Measurements from ENCODE around the gene TMA7B. TPM values are rescaled to one million over a fixed set of nuclear protein-coding genes. Genes with fewer than 3 reads are reported as not detected.

The TMA7B gene
- total RNA-seq, 1 donor from 2014 or later, result 0.24 TPM

DNA sequence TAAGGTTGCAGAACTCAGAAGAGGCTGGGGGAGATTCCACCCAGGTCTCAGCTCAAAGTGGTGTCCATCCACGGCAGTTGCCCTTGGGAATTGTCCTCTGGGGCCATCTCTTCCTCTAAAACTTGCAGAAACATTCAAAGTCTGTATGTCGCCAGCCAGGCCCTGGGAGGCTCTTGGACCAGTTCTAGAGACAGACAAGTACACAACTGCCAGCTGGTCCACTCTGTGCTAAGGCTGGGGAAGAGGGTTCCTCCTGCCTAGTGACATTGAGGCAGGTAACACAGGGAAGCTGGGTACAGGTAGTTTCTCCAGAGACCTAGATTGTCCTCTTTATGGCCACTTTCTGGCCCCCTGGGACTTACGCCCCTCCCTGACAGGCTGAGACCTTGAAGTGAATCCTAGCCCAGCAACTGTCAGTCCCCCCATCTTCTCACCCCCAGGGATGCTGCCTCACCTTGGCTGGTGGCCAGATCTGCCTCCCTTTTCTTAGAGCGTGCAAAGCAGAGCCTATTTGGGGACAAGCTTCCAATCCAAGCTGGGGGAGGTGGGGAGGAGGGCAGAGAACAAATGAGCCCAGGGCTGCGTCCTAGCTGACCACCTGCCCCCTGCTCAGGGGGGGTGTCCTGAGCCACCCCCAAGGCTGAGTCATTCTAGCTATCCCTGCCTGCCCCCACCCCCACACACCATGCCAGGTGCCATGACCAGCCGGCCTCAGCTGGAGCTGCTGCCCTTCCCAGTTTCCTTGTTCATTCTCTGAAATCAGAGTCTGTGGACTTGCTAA is 42.9 kb downstream of the TMA7B start:
- no peak for ATAC-seq

DNA sequence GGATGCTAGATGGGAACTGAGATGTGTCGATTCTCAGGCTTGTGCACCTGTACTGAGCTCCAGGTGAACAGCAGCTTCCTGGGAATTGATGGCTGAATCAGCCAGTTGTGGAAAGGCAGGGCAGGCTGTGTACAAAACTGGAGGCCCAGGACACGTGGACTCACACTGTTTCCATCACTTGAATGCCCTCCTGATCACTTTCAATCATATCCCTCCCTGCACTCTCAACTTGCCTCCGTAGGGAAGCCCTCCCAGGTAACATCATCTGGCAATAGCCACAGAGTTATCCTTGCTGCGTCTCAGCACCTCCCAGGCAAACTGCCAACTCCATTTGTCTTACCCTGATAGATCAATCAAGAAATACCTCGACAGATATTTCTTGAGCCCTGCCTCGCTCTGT is 44.6 kb downstream of the TMA7B start:
- no peak for ATAC-seq

DNA sequence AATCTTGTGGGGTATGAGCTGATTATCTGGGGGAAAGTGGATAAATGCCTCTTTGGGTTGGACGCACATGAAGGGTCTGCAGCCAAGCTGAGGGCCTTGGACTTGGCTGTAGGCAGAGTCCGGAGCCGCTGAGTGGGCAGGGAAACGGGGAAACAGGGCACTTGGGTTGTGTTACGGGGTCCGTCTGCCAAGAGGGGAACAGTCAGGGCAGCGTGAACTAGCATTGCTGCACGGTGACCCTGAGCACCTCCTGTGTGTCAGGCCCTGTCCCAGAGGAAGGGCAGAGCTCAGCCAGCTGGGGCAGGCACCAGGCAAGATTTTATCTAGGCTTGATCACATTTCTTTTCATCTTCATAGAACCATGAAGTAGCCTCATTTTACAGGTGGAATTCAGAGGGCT is 46.4 kb downstream of the TMA7B start:
- ATAC-seq, result peak; percentile 15

DNA sequence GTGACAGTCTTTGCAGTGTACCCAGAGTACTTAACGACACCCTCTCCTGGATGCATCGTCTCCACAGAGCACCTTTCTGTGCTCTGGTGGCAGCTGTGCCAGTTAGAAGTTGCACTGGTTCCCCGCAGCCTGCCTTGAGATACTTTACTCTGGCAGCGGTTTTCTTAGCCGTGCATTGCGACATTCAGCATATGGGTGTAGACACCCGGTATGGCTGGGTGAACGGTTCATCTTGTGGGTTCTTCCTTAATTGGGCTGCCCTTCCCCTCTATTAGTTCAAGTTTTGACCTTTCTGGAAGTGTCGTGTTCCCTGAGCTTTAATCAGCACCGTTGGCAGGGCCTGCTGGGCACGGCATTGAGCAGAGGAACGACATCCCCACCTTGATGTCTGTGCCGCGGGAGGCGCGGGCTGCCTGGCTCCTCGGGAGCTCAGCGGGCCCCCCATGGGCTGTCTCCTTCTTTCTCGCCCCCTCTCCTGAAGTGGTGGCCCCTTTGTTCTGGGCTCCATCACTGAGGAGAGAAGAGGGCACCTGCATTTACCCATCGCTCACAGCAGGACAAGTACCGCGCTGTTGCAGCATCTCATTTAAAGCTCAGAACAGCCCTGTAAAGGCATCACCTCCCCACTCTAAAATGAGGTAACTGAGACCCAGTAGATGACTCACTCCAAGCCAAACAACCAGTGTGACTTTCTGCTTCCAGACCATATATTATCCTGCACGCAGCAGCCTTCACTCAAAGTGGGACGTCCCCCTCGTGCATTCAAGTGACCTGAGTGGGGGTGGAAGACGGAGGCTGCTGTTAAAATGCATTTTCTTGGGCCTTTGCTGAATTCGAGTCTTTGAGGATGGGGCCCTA is 47.9 kb downstream of the TMA7B start:
- peak; percentile 50 for ATAC-seq

DNA sequence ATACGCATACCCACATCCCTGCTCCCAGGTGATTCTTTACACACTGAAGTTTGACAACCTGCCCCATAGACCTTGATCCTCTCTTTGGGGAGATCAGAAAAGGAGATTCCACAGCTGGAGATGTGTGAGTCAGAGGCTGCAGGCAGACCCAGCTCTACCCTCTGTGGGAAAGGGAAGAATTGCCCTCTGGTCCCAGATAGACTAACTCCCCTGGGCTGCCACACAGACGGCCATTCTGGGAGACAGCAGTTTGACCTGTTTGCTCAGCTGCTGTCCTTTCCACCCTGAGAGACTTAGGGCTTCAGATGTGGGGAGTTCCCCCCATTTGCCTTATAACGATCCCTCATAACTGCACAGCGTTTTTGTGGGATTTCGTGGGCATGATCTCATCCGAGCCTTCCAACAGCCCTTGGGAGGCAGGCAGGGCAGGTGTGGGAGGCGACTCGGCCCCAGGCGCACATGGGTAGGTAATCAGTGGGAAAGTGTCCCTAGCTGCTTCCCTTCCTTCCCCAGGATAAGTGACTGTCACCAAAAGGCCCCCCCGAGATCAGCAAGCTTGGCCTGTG is 48.6 kb downstream of the TMA7B start:
- ATAC-seq, result peak; percentile 4

DNA sequence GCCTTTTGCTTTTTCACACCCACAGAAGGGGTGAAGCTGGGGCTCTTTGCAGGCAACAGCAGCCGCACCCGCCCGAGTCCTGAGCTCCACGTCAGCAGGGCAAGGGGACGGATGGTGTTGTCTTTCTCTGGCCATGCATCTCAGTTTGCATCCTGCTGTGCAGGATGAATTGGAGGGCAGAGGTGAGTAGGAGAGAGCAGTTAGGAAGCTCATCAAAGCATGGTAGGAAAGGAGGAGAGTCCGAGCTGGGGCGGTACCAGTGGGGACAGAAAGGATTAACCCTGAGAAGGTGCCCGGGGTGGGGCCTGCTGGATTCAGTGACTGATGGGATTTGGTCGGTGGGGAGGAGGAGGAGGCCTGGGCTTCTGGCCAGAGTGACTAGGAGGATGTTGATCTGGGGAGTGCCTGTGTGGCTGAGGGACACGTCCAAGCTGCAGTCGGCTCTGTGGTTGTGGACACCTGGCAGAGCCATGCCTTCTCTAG is 49.1 kb downstream of the TMA7B start:
- peak; percentile 66 for ATAC-seq

DNA sequence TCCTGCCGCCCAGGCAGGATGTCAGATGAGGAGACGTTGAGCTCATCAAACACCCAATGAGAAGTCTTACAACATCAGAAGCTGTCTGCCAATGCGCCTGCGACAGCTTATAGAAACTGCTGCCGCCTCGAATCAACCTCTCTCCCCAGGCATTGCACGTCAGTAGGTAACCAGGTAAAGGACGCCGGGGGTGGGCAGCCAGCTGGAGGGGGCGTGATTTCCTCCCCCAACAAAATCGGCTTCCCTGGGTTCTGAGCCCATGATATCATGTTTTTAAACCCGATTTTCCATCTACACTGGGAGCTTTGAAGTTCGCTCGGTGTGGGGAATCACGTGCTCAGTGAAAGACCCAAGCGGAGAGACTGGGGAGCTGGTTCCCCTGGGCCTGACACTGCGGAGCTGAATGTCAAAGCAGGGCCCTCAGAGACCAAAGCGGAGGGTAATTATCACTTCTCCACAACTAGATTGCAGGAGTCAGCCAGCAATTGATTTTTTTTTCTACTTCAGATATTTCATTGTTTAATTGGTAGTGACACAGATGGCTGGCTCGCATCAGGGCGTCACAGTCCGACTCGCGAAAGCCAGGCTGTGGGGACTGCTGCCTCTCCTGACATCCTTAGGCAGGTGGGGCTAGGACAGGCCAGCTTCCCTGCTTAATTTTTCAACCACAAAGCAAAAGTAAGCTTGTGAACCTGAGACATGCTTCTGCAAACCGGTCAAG is 49.9 kb downstream of the TMA7B start:
- ATAC-seq, result peak; percentile 10

DNA sequence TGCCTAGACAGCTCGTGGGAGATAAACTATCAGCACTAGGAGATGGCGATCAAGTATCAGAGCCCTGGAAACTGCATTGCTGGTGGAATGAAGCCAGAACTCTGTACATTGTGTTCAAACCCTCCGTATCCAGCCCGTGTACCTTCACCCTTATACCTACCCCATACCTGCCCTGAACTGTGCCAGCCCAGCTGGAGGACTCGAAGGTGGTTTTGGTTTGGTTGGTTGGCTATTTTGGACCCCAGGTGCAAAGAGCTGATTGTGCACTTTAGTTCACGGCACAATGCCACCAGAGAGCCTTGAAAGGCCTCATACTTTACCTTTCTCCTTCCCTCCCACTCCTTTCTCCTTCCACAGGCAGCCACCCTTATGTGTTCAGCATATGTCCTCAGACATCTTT is 50.5 kb downstream of the TMA7B start:
- ATAC-seq, result no peak

Other genes with a start within 250 kb of the TMA7B start
- gene ENTHD1, start 66.6 kb upstream of the TMA7B start, total RNA-seq, result not detected
- 0.92 TPM for gene GRAP2, start 59.3 kb upstream of the TMA7B start, total RNA-seq
- gene FAM83F, start 34.6 kb downstream of the TMA7B start, total RNA-seq, result 50.7 TPM
- gene TNRC6B, start 217.5 kb downstream of the TMA7B start, total RNA-seq, result 19.3 TPM

All from esophagus mucosa (tissue), 1 donor.